Parathyroid adenoma (tissue), 2 donors: Measurements from ENCODE around the gene KAT8.

Source experiments
- H2AFZ ChIP-seq: fragments of 300-600 bp; sonication (generic); one replicate; pipeline ENCODE4 v1.7.0; 2017; ENCODE audit warnings: antibody characterized with exemption, mild to moderate bottlenecking
- H3K27ac ChIP-seq: fragments of 300-600 bp; sonication (generic); one replicate; pipeline ENCODE4 v1.7.0; 2017
- H3K27me3 ChIP-seq: fragments of 300-600 bp; sonication (generic); one replicate; pipeline ENCODE4 v1.7.0; 2017; ENCODE audit warnings: low read length; ENCODE audit not compliant: control insufficient read depth, insufficient read depth
- H3K36me3 ChIP-seq: fragments of 300-600 bp; sonication (generic); one replicate; pipeline ENCODE4 v1.7.0; 2017; ENCODE audit warnings: low read length; ENCODE audit not compliant: control insufficient read depth, insufficient read depth
- H3K4me1 ChIP-seq: fragments of 300-600 bp; sonication (generic); one replicate; pipeline ENCODE4 v1.7.0; 2017; ENCODE audit warnings: control low read depth
- H3K4me2 ChIP-seq: fragments of 300-600 bp; sonication (generic); one replicate; pipeline ENCODE4 v1.7.0; 2017; ENCODE audit warnings: low read length
- H3K4me3 ChIP-seq: fragments of 300-600 bp; sonication (generic); one replicate; pipeline ENCODE4 v1.7.0; 2017; ENCODE audit warnings: low read depth, low read length
- H3K79me2 ChIP-seq: fragments of 300-600 bp; sonication (generic); one replicate; pipeline ENCODE4 v1.7.0; 2017; ENCODE audit warnings: control low read depth
- H3K9ac ChIP-seq: fragments of 300-600 bp; sonication (generic); one replicate; pipeline ENCODE4 v1.7.0; 2017; ENCODE audit warnings: mild to moderate bottlenecking
- H3K9me3 ChIP-seq: fragments of 300-600 bp; sonication (generic); one replicate; pipeline ENCODE4 v1.7.0; 2017; ENCODE audit warnings: low read length; ENCODE audit not compliant: control insufficient read depth
- TF ChIP-seq, protein P1 (sequence below): fragments of 300-600 bp; sonication (generic); IDR thresholded peaks from one replicate; pipeline ENCODE4 v1.7.0; 2017; ENCODE audit warnings: antibody characterized with exemption, mild to moderate bottlenecking
- donor health status: primary hyperparathyroidism.

KAT8 gene

DNA sequence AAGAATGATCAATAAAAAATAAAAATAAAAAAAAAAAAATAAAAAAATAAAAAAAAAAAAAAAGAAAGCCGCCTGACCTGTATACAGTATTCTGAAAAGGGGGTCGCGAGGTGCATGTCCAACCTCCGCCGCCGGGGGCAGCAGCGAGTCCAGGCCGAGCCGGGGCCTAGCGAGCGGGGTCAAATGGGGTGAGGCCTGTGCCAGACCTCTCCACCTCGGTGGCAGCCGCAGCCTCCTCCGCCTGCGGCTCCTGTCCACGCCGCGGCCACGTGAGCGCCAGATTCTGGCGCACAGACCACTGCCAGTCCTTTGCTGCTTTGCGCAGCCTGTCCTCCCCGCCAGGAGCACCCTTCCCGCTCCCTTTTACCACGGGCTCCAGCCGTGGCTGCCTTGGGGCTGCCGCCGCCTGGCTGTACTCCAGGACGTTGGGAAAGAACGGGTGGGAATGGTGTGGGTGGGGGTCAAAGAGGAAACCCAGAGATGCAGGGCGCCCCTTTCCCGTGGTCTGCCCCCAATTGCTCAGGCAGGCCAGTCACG is 11.7 kb upstream of the KAT8 start:
- Histone ChIP-seq H3K9me3 (no peaks in the 10 kb centered on the region), H3K27me3 (no peaks in the 10 kb centered on the region), H3K36me3 (no peaks in the 10 kb centered on the region), H3K9ac (no peak overlapping the region), H3K27ac (peak overlapping the region; percentile 47), H3K4me2 (peak overlapping the region; percentile 82), H3K4me3 (no peak overlapping the region), H3K79me2 (peaks cover 3% of the 10 kb centered on the region), H3K4me1 (peaks cover 3% of the 10 kb centered on the region), H2AFZ (peak overlapping the region; percentile 89)
- TF ChIP-seq, protein P1, sequence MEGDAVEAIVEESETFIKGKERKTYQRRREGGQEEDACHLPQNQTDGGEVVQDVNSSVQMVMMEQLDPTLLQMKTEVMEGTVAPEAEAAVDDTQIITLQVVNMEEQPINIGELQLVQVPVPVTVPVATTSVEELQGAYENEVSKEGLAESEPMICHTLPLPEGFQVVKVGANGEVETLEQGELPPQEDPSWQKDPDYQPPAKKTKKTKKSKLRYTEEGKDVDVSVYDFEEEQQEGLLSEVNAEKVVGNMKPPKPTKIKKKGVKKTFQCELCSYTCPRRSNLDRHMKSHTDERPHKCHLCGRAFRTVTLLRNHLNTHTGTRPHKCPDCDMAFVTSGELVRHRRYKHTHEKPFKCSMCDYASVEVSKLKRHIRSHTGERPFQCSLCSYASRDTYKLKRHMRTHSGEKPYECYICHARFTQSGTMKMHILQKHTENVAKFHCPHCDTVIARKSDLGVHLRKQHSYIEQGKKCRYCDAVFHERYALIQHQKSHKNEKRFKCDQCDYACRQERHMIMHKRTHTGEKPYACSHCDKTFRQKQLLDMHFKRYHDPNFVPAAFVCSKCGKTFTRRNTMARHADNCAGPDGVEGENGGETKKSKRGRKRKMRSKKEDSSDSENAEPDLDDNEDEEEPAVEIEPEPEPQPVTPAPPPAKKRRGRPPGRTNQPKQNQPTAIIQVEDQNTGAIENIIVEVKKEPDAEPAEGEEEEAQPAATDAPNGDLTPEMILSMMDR: peak; percentile 86

DNA sequence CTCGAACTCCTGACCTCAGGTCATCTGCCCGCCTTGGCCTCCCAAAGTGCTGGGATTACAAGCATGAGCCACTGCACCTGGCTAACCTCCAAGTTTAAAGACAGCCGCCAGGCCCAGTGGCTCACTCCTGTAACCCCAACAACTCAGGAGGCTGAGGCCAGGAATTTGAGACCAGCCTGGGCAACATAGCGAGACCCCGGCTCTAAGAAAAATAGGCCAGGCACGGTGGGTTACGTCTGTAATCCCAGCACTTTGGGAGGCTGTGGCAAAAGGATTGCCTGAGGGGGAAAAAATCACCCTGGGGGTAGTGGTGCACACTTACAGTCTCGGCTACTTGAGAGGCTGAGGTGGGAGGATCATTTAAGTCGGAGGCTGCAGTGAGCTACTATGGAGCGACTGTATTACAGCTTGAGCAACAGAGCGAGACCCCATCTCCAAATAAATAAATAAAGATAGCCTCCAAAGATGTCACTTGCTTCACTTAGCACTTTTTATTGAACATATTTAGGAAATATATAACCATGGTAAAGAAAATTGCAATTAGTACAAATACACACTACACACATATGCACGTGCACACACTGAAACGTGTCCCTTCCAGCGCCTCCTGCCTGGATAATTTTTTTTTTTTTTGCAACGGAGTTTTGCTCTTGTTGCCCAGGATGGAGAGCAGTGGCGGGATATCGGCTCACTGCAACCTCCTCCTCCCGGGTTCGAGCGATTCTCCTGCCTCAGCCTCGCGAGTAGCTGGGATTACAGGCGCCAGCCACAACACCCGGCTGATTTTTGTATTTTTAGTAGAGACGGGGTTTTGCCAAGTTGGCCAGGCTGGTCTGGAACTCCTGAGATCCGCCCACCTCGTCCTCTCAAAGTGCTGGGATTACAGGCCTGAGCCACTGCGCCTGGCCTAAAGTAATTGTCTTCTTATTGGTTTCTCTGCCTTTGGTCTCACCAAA is 10.7 kb upstream of the KAT8 start:
- Histone ChIP-seq H3K4me1 (peaks cover 3% of the 10 kb centered on the region), H3K9ac (no peak overlapping the region), H3K36me3 (no peaks in the 10 kb centered on the region), H3K27me3 (no peaks in the 10 kb centered on the region), H3K9me3 (no peaks in the 10 kb centered on the region), H3K4me2 (no peak overlapping the region), H3K27ac (no peak overlapping the region), H3K4me3 (no peak overlapping the region), H2AFZ (no peak overlapping the region), H3K79me2 (peaks cover 3% of the 10 kb centered on the region)
- TF ChIP-seq, protein P1: no peak

DNA sequence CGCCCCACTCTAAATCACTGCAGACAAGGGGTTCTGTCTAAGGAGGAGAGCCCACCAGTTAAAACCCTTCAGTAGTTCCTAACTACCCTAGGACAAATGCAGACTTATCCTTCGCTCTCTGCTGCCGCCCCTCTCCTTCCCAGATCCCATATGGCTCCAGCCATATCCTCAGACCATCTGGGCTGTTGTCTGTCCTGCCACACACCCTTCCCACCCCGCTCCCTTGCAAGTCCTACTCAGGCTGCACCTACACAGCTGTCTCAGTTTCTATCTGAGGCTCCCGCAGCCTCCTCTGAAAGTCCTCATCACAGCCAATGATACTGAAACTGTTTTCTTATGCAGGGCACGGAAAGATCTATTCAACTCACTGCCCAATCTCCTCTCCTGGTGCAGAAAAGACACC is 10.0 kb upstream of the KAT8 start:
- peaks cover 3% of the 10 kb centered on the region for H3K4me1 ChIP-seq
- H3K4me3 ChIP-seq: no peak overlapping the region
- no peaks in the 10 kb centered on the region for H3K9me3 ChIP-seq
- H2AFZ ChIP-seq: no peak overlapping the region
- peaks cover 3% of the 10 kb centered on the region for H3K79me2 ChIP-seq
- no peaks in the 10 kb centered on the region for H3K27me3 ChIP-seq
- H3K9ac ChIP-seq: no peak overlapping the region
- no peak overlapping the region for H3K4me2 ChIP-seq
- no peak overlapping the region for H3K27ac ChIP-seq
- TF ChIP-seq, protein P1: no peak
- no peaks in the 10 kb centered on the region for H3K36me3 ChIP-seq

DNA sequence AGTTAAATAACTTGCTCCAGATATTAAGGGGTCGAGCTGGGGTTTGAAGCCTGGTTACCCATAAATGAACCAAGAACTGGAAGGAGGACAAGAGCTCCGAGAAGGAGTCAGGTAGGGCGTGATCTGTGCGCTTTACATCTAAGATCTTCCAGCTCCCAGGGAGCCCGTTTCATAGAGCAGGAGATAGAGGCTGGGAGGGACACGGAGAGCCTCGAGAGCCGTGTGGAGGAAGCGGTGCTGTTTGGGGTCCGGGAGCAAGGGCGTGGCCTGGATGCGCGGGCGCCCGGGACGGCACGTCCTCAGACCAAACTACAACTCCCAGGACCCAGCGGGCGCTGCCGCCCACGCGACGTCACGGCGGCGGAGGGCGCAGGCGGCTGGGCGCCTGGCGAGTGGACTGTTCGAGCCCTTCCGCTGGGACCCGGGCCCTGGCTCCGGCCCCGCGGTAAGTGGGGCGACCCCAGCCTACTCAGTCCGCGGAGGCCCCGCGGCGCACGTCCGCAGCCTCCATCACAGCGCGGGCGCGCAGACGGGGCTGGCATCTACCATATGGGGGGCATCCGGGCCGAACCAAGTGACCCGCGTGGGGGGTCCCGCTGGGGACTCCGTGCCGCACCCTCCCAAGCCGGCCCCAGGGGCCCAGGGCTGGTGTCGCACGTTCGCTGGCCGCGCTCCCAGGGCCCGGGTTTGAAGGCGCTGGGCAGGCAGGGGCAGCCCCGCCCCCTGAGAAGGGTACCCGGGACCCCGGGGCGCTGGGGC is 9.2 kb upstream of the KAT8 start, which contains the start of gene BCKDK:
BCKDK (plus strand) TSS at position 352 of the 759 bp plus-strand sequence. CDS start 838 bp downstream, outside the sequence.
- no peaks in the 10 kb centered on the region for H3K36me3 ChIP-seq
- TF ChIP-seq, protein P1: no peak
- peak within 1 kb of the TSS; percentile 94 for H2AFZ ChIP-seq
- no peaks in the 10 kb centered on the region for H3K9me3 ChIP-seq
- peak within 1 kb of the TSS; percentile 53 for H3K27ac ChIP-seq
- H3K79me2 ChIP-seq: peaks cover 3% of the 10 kb centered on the region
- peak within 1 kb of the TSS; percentile 74 for H3K4me2 ChIP-seq
- peaks cover 3% of the 10 kb centered on the region for H3K4me1 ChIP-seq
- peak within 1 kb of the TSS; percentile 85 for H3K4me3 ChIP-seq
- no peaks in the 10 kb centered on the region for H3K27me3 ChIP-seq
- H3K9ac ChIP-seq: peak within 1 kb of the TSS; percentile 85
